SK-N-SH treated with all-trans-retinoic acid at 6 μM for 48 hours (cell line): ENCODE measurements around the gene ABTB1.

Experiments used
- ATAC-seq: fragments of 200-7000 bp; cut with Tn5 transposase; 3 replicates; pipeline ENCODE4 v1.9.1; 2020; ENCODE audit warnings: mild to moderate bottlenecking, moderate library complexity
- ARNTL ChIP-seq: fragments of 450-650 bp; formaldehyde crosslinking; IDR thresholded peaks from 2 replicates; pipeline ENCODE4 v1.5.0; 2020; ENCODE audit warnings: low read depth, mild to moderate bottlenecking, moderate library complexity, borderline replicate concordance
- CREB5 ChIP-seq: fragments of 250-450 bp; sonication (Bioruptor Pico); IDR thresholded peaks from 2 replicates; pipeline ENCODE4 v1.5.1; 2020; ENCODE audit warnings: low read depth, mild to moderate bottlenecking, moderate library complexity
- CSDC2 ChIP-seq: fragments of 250-450 bp; sonication (Bioruptor Pico); IDR thresholded peaks from 2 replicates; pipeline ENCODE4 v1.5.0; 2020; ENCODE audit warnings: mild to moderate bottlenecking, moderate library complexity
- CSRNP3 ChIP-seq: fragments of 250-450 bp; sonication (Bioruptor Pico); IDR thresholded peaks from 2 replicates; pipeline ENCODE4 v1.5.1; 2021; ENCODE audit warnings: mild to moderate bottlenecking, moderate library complexity
- ESRRG ChIP-seq: fragments of 250-450 bp; sonication (Bioruptor Pico); IDR thresholded peaks from 2 replicates; pipeline ENCODE4 v1.6.1; 2021; ENCODE audit warnings: mild to moderate bottlenecking
- GLIS3 ChIP-seq: fragments of 250-450 bp; sonication (Bioruptor Pico); IDR thresholded peaks from 2 replicates; pipeline ENCODE4 v1.5.0; 2020; ENCODE audit warnings: mild to moderate bottlenecking, moderate library complexity
- ISL1 ChIP-seq: fragments of 250-450 bp; sonication (Bioruptor Pico); IDR thresholded peaks from 2 replicates; pipeline ENCODE4 v2.1.2; 2022; ENCODE audit warnings: mild to moderate bottlenecking, moderate library complexity
- OSR1 ChIP-seq: fragments of 250-450 bp; sonication (Bioruptor Pico); IDR thresholded peaks from 2 replicates; pipeline ENCODE4 v1.8.0; 2022; ENCODE audit warnings: moderate library complexity, mild to moderate bottlenecking, inconsistent platforms
- PATZ1 ChIP-seq: fragments of 250-450 bp; sonication (Bioruptor Pico); IDR thresholded peaks from 2 replicates; pipeline ENCODE4 v1.8.0; 2020; ENCODE audit warnings: mild to moderate bottlenecking, moderate library complexity, borderline replicate concordance
- POU6F1 ChIP-seq: fragments of 250-450 bp; sonication (Bioruptor Pico); IDR thresholded peaks from 2 replicates; pipeline ENCODE4 v1.8.0; 2021; ENCODE audit warnings: low read depth, mild to moderate bottlenecking, moderate library complexity, borderline replicate concordance
- PPARA ChIP-seq: fragments of 250-450 bp; sonication (Bioruptor Pico); IDR thresholded peaks from 2 replicates; pipeline ENCODE4 v1.5.0; 2020; ENCODE audit warnings: mild to moderate bottlenecking, borderline replicate concordance
- RARB ChIP-seq: fragments of 250-450 bp; sonication (Bioruptor Pico); IDR thresholded peaks from 2 replicates; pipeline ENCODE4 v1.8.0; 2021; ENCODE audit warnings: mild to moderate bottlenecking, moderate library complexity
- SNAI2 ChIP-seq: fragments of 250-450 bp; sonication (Bioruptor Pico); IDR thresholded peaks from 2 replicates; pipeline ENCODE4 v1.5.0; 2020; ENCODE audit warnings: mild to moderate bottlenecking, moderate library complexity
- TCF4 ChIP-seq: fragments of 250-450 bp; sonication (Bioruptor Pico); IDR thresholded peaks from 2 replicates; pipeline ENCODE4 v1.8.0; 2021; ENCODE audit warnings: mild to moderate bottlenecking, moderate library complexity, borderline replicate concordance
- TSHZ2 ChIP-seq: fragments of 250-450 bp; sonication (Bioruptor Pico); IDR thresholded peaks from 2 replicates; pipeline ENCODE4 v1.5.0; 2020; ENCODE audit warnings: mild to moderate bottlenecking, moderate library complexity
- ZC3H10 ChIP-seq: fragments of 250-450 bp; sonication (Bioruptor Pico); IDR thresholded peaks from 2 replicates; pipeline ENCODE4 v1.5.1; 2021; ENCODE audit warnings: mild to moderate bottlenecking, moderate library complexity
- ZFP3 ChIP-seq: fragments of 250-450 bp; sonication (Bioruptor Pico); IDR thresholded peaks from 2 replicates; pipeline ENCODE4 v1.5.0; 2020; ENCODE audit warnings: mild to moderate bottlenecking, moderate library complexity
- ZFP30 ChIP-seq: fragments of 450-650 bp; formaldehyde crosslinking; IDR thresholded peaks from 2 replicates; pipeline ENCODE4 v1.5.0; 2022; ENCODE audit warnings: mild to moderate bottlenecking, moderate library complexity
- ZNF565 ChIP-seq: fragments of 450-650 bp; formaldehyde crosslinking; conservative IDR thresholded peaks from 2 replicates; pipeline ENCODE4 v1.5.0; 2020; ENCODE audit warnings: low read depth, mild to moderate bottlenecking, moderate library complexity
- ZNF70 ChIP-seq: fragments of 450-650 bp; formaldehyde crosslinking; IDR thresholded peaks from 2 replicates; pipeline ENCODE4 v1.5.0; 2020; ENCODE audit warnings: mild to moderate bottlenecking, moderate library complexity
- ZNF8 ChIP-seq: fragments of 450-650 bp; formaldehyde crosslinking; IDR thresholded peaks from 2 replicates; pipeline ENCODE4 v1.5.0; 2020; ENCODE audit warnings: mild to moderate bottlenecking, moderate library complexity

ABTB1 gene

GRCh38 chr3:127719369-127719768 is 46.6 kb downstream of the ABTB1 start:
- ATAC-seq: no peak
- no peak for TF ChIP-seq RARB (CRISPR knock-in tag)
- no peak for TF ChIP-seq ARNTL (CRISPR knock-in tag)
- TF ChIP-seq PATZ1 (CRISPR knock-in tag): no peak
- TF ChIP-seq ESRRG: no peak
- no peak for TF ChIP-seq POU6F1
- no peak for TF ChIP-seq GLIS3 (CRISPR knock-in tag)
- no peak for TF ChIP-seq ZFP3 (CRISPR knock-in tag)
- TF ChIP-seq CSDC2 (CRISPR knock-in tag): no peak
- no peak for TF ChIP-seq OSR1
- no peak for TF ChIP-seq PPARA (CRISPR knock-in tag)
- no peak for TF ChIP-seq ZFP30
- TF ChIP-seq TSHZ2: no peak
- no peak for TF ChIP-seq SNAI2
- TF ChIP-seq ZNF565 (CRISPR knock-in tag): no peak
- TF ChIP-seq CREB5: no peak
- TF ChIP-seq ZNF70: no peak
- TF ChIP-seq TCF4: no peak
- TF ChIP-seq, all 23 proteins: peak for 0

GRCh38 chr3:127720161-127720823 is 47.5 kb downstream of the ABTB1 start:
- TF ChIP-seq ZC3H10 (CRISPR knock-in tag) (no peak), CSDC2 (CRISPR knock-in tag) (no peak), ZFP30 (no peak), PATZ1 (CRISPR knock-in tag) (no peak), CREB5 (no peak), ISL1 (no peak), ZNF8 (CRISPR knock-in tag) (no peak), SNAI2 (no peak), PPARA (CRISPR knock-in tag) (no peak), RARB (CRISPR knock-in tag) (no peak), TCF4 (no peak), ZNF565 (CRISPR knock-in tag) (no peak), ZFP3 (CRISPR knock-in tag) (no peak), GLIS3 (CRISPR knock-in tag) (no peak), ARNTL (CRISPR knock-in tag) (no peak), CSRNP3 (CRISPR knock-in tag) (no peak), ZNF70 (no peak), TSHZ2 (no peak)
- ATAC-seq: no peak
